Ishikawa (cell line): Measurements from ENCODE around the gene TRIP13.

Experiments
- EP300 ChIP-seq: IDR thresholded peaks from 2 replicates; pipeline ENCODE4 v1.6.1; 2012; ENCODE audit warnings: borderline replicate concordance
- TEAD4 ChIP-seq: IDR thresholded peaks from 2 replicates; pipeline ENCODE4 v1.6.1; 2012

- TF ChIP-seq TEAD4 (no peak), EP300 (no peak)
Measured at GRCh38 chr5:893711-894110, 1.0 kb downstream of the TRIP13 start.
